ENCODE data around the gene ZFP57. TPM values are rescaled to one million over a fixed set of nuclear protein-coding genes. Genes with fewer than 3 reads are reported as not detected.

The ZFP57 gene
- total and polyA plus RNA-seq, 10 of the 15 experiments (the other 5 are each of a cell fraction or from before 2014, with no cell fraction given), result not detected

- H3K36me3 ChIP-seq (ENCODE audit: control insufficient read depth in 2 of 2, insufficient read depth in 2 of 2, low read length in 1 of 2), result peaks cover 11 to 33% of the 10 kb centered on the region in 2 experiments
- peaks cover 15% of the 10 kb centered on the region for H3K4me1 ChIP-seq (ENCODE audit: control insufficient read depth, insufficient read depth, low read length)
- RAD21 ChIA-PET (ENCODE audit: unreplicated experiment), result interaction anchor here (0.8 kb wide), 1 partner anchor 13 kb away, joined by 3 read pairs; no protein-coding TSS in a partner anchor
- H3K9me3 ChIP-seq (replicated peaks; ENCODE audit: control insufficient read depth, insufficient read depth, low read length), result no peaks in the 10 kb centered on the region
- BruUV-seq (replicated peaks), result no TSS peak
- H2AFZ ChIP-seq (ENCODE audit: control insufficient read depth, low read depth, low read length), result no peak overlapping the region
- H4K20me1 ChIP-seq (ENCODE audit: control insufficient read depth, insufficient read depth), result peaks cover 9% of the 10 kb centered on the region
- H3K4me2 ChIP-seq (ENCODE audit: control insufficient read depth, insufficient read depth), result peak overlapping the region; percentile 91
- DNase-seq (ENCODE audit: low read depth, low spot score) (no peak), ATAC-seq (no peak), FAIRE-seq (no peak)
- WGBS (ENCODE audit: insufficient coverage, insufficient replicate concordance, low lambda C conversion rate, missing lambda C conversion rate), result 79% methylated on average over 11 of the region's 11 CpGs
- CTCF ChIA-PET, result interaction anchor here (0.8 to 3.4 kb wide), 8 partner anchors 9 to 75 kb away, joined by 3 to 21 read pairs (median 4); no protein-coding TSS in a partner anchor
- intact Hi-C loops (cut with micrococcal nuclease; ENCODE audit: unreplicated experiment) (loop anchor here (10.0 kb wide), 1 partner anchor 220 kb away; the partner anchor contains the start of gene HLA-A), in situ Hi-C loops (cut with MboI) (no loop called here)
- H3K27me3 ChIP-seq (replicated peaks in 1 of 2; ENCODE audit: control insufficient read depth in 2 of 2, insufficient read depth in 2 of 2, low read length in 1 of 2), result no peaks in the 10 kb centered on the region
- H3K79me2 ChIP-seq (ENCODE audit: control insufficient read depth, insufficient read depth, low read length), result peaks cover 40% of the 10 kb centered on the region
- SMC1A ChIA-PET (ENCODE audit: uncharacterized antibody, unreplicated experiment), result interaction anchor here (0.8 to 3.2 kb wide), 5 partner anchors 12 to 78 kb away, joined by 3 to 24 read pairs (median 4); no protein-coding TSS in a partner anchor
- POLR2A ChIA-PET, result interaction anchor here (0.5 to 2.2 kb wide), 8 partner anchors 9 to 295 kb away, joined by 3 to 7 read pairs (median 3); no protein-coding TSS in a partner anchor
- H3K27ac ChIP-seq (ENCODE audit: control insufficient read depth, insufficient read depth), result peak overlapping the region; percentile 2; the same call in 1 of the 2 replicates
- peak overlapping the region; percentile 100 for H3K9ac ChIP-seq (ENCODE audit: control insufficient read depth, insufficient read depth, low read length)
- H3K4me3 ChIP-seq, result peak overlapping the region; percentile 98
- TF ChIP-seq YBX1 (IDR thresholded peaks at IDR 0.05) (no peak), IRF4 (IDR thresholded peaks at IDR 0.05; ENCODE audit: low read depth, low read length) (no peak), SRF (IDR thresholded peaks at IDR 0.05; ENCODE audit: low read depth in 2 of 2, low read length in 2 of 2) (no peak), POLR2A (IDR thresholded peaks at IDR 0.05; ENCODE audit: low read depth, low read length) (peak; percentile 37; the same call in 1 of the 2 replicates), CEBPB (IDR thresholded peaks at IDR 0.05; ENCODE audit: borderline replicate concordance in 1 of 2, low read depth in 2 of 2, low read length in 2 of 2) (no peak), SUPT20H (IDR thresholded peaks at IDR 0.05; ENCODE audit: borderline replicate concordance, control insufficient read depth, low read depth, low read length) (no peak), E4F1 (IDR thresholded peaks at IDR 0.05; ENCODE audit: borderline replicate concordance, partially characterized antibody) (no peak), CHD4 (IDR thresholded peaks at IDR 0.05) (no peak), MEF2A (IDR thresholded peaks at IDR 0.05; ENCODE audit: insufficient read depth, low read depth, low read length) (no peak), POLR2AphosphoS5 (IDR thresholded peaks at IDR 0.05; ENCODE audit: low read length) (peak; percentile 48; the same call in 1 of the 2 replicates), CTCF (IDR thresholded peaks at IDR 0.05 in 2 of 3, conservative IDR thresholded peaks at IDR 0.05 in 1 of 3; ENCODE audit: control insufficient read depth in 2 of 3, extremely low read depth in 1 of 3, insufficient read depth in 1 of 3, low read depth in 3 of 3, low read length in 3 of 3) (no peak), STAT3 (IDR thresholded peaks at IDR 0.05; ENCODE audit: low read depth, low read length) (no peak), NRF1 (conservative IDR thresholded peaks at IDR 0.05; ENCODE audit: low read depth, low read length) (no peak)
- TF ChIP-seq, protein P1, sequence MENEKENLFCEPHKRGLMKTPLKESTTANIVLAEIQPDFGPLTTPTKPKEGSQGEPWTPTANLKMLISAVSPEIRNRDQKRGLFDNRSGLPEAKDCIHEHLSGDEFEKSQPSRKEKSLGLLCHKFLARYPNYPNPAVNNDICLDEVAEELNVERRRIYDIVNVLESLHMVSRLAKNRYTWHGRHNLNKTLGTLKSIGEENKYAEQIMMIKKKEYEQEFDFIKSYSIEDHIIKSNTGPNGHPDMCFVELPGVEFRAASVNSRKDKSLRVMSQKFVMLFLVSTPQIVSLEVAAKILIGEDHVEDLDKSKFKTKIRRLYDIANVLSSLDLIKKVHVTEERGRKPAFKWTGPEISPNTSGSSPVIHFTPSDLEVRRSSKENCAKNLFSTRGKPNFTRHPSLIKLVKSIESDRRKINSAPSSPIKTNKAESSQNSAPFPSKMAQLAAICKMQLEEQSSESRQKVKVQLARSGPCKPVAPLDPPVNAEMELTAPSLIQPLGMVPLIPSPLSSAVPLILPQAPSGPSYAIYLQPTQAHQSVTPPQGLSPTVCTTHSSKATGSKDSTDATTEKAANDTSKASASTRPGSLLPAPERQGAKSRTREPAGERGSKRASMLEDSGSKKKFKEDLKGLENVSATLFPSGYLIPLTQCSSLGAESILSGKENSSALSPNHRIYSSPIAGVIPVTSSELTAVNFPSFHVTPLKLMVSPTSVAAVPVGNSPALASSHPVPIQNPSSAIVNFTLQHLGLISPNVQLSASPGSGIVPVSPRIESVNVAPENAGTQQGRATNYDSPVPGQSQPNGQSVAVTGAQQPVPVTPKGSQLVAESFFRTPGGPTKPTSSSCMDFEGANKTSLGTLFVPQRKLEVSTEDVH (IDR thresholded peaks at IDR 0.05; ENCODE audit: low read depth, partially characterized antibody), result no peak
Observed at GRCh38 chr6:29724937-29725869, 44.3 kb upstream of the ZFP57 start.
